Activated naive CD4-positive, alpha-beta T cell treated with anti-CD3 and anti-CD28 coated beads for 36 hours (primary cell): ENCODE data around the gene TSC1. TPM values are rescaled to one million over a fixed set of nuclear protein-coding genes. Genes with fewer than 3 reads are reported as not detected.

Source experiments
- CTCF ChIA-PET: fragments of 350-600 bp; sonication (Branson Sonifier 250); formaldehyde crosslinking; loops from one replicate; lab custom pipeline; 2021; ENCODE audit warnings: antibody characterized with exemption; lab: Charles Lee
- DNase-seq: peaks from one replicate; pipeline ENCODE4 v3.0.0-alpha.2; 2020
- H3K27ac Mint-ChIP-seq: one replicate; pipeline ENCODE4 v1.8.0; 2021; ENCODE audit warnings: mild to moderate bottlenecking, mixed read lengths
- H3K27me3 Mint-ChIP-seq: one replicate; pipeline ENCODE4 v1.8.0; 2021; ENCODE audit warnings: low read depth, mixed read lengths
- H3K36me3 Mint-ChIP-seq: one replicate; pipeline ENCODE4 v1.8.0; 2021; ENCODE audit warnings: low read depth, mixed read lengths
- H3K4me1 Mint-ChIP-seq: one replicate; pipeline ENCODE4 v1.8.0; 2021; ENCODE audit warnings: low read depth, mixed read lengths
- H3K4me3 Mint-ChIP-seq: one replicate; pipeline ENCODE4 v1.8.0; 2021; ENCODE audit warnings: mild to moderate bottlenecking, moderate library complexity, mixed read lengths
- H3K9me3 Mint-ChIP-seq: one replicate; pipeline ENCODE4 v1.8.0; 2021; ENCODE audit warnings: mixed read lengths
- intact Hi-C: fragments of 100-400 bp; cut with micrococcal nuclease; formaldehyde crosslinking; loops from one replicate; pipeline ENCODE4 v1.15.1; 2023
- microRNA-seq: library from miRNA; unstranded; fragments of <30 nt; microRNA quantifications from one replicate; pipeline ENCODE4 v1.2.0, GENCODE V29; 2022; ENCODE audit warnings: borderline microRNAs expressed, borderline replicate concordance
- total RNA-seq, 2 experiments: library from RNA; stranded (reverse); gene quantifications; one replicate each; pipeline ENCODE4 v1.2.3, GENCODE V29; 2021

The TSC1 gene
- total RNA-seq, 2 experiments from 2014 or later, result 18.8 to 19.7 TPM

DNA sequence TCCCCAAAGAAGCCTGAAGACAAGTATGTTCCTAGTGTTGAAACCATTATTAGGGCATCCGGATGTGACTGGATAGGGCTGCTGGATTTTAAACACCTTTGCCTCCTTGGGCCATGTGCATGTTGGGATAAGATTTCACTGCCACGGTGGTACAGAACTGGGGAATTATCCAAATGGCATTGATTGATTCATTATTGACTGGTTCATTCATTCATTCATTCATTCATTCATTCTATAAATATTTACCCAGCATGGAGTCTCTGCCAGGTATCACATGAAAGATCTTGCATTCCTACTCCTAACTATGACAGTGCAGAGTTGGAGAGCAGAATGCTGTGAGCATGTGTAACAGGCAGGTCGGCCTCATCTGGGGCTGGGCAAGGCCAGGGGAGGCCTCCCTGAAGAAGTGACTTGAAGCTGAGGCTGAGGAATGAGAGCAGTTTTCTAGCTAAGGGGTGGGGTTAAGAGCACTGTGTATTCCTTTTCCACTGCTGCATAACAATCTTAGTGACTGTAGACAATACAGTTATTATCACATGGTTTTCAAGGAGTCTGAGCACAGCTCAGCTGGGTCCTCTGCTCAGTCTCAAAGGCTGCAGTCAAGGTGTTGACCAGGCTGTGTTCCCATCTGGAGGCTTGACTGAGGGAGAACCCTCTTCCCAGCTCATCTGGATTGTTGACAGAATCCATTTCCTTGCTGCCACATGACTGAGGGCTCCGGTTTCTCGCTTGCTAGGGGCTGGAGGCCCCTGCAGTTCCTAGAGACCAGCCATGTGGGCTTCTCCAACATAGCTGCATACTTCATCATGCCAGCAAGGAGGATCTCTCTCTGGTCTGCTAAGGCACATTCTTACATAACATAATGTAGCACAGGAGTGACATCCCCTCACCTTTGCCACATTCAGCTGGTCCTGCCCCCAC is 102.0 kb downstream of the TSC1 start:
- CTCF ChIA-PET, result no interaction called here
- Mint-ChIP-seq H3K36me3 (no peaks in the 10 kb centered on the region), H3K27ac (no peak overlapping the region), H3K9me3 (no peaks in the 10 kb centered on the region), H3K4me1 (no peaks in the 10 kb centered on the region), H3K27me3 (no peaks in the 10 kb centered on the region), H3K4me3 (no peak overlapping the region)
- intact Hi-C loops, result no loop called here
- no peak for DNase-seq

Small RNAs within 50 kb of the gene (microRNA-seq; reads per million reads assigned to microRNA genes)
- not detected for gene MIR548AW

Other genes starting within 250 kb of the TSC1 start
- not detected for gene AK8, start 66.3 kb downstream of the TSC1 start, total RNA-seq
- gene SPACA9, start 65.7 kb downstream of the TSC1 start, total RNA-seq, result 1 to 10 TPM; 2.5 to 2.9 TPM
- not detected for gene GFI1B, start 34.1 kb upstream of the TSC1 start, total RNA-seq
- gene GTF3C5, start 86.4 kb upstream of the TSC1 start, total RNA-seq, result 100 to 1,000 TPM; 102 to 108 TPM
- 1 to 10 TPM; 2.1 to 2.2 TPM for gene CEL, start 117.4 kb upstream of the TSC1 start, total RNA-seq
- gene RALGDS, start 176.6 kb upstream of the TSC1 start, total RNA-seq, result 10 to 100 TPM; 29.5 to 32.5 TPM
- gene GBGT1, start 219.3 kb upstream of the TSC1 start, total RNA-seq, result 1 to 10 TPM; 3.9 to 4.7 TPM